ENCODE measurements around the gene DET1. TPM values are rescaled to one million over a fixed set of nuclear protein-coding genes. Genes with fewer than 3 reads are reported as not detected.
A peak's percentile ranks its signal among the peaks of the same experiment; 100 is the strongest.

DET1 gene
- total and polyA plus RNA-seq, 2 of the 13 experiments (the other 11 are each of a cell fraction or from before 2014, with no cell fraction given), result 2.2 to 4.2 TPM

DNA sequence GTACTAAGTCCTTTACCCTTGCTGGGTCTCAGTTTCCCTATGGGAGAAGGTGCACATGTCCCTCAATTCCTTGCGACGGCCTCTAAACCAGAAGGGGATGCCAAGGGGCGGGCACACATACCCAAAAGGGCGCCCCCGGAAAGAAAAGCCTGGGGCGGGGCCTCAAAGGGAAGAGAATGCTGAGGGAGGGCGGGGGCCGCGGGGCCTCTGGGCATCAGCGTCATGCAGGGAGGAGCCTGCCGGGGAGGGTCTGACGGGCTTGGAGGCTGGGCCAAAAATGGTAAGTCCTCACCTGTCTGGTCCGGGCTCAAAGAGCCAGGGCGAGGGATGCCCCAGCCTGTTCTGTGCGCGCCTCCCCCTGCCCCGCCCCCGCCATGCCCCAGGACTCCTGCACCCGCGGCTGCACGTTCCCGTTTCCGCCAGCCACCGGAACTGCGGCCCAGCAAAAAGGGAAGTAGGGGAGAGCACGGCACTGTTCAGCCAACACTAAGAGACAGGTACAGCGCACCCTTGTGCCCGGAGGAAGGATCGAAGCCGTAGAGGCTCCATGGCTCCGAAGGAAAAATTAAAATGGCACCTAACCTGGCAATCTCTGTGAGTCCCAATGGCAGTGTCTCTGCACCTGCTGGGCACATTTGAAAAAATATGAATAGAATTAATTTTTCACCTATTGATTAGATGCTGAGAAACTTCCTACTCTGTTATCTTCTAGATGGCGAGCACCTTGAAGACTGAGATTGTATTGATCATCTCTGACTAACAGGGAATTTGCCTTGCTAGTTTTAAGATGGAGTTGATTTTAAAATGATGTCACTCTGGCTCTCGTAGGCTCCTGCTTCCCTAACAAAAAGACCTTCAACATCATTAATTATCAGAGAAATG is at the start of gene DET1 (continued):
- TF ChIP-seq, protein P1, sequence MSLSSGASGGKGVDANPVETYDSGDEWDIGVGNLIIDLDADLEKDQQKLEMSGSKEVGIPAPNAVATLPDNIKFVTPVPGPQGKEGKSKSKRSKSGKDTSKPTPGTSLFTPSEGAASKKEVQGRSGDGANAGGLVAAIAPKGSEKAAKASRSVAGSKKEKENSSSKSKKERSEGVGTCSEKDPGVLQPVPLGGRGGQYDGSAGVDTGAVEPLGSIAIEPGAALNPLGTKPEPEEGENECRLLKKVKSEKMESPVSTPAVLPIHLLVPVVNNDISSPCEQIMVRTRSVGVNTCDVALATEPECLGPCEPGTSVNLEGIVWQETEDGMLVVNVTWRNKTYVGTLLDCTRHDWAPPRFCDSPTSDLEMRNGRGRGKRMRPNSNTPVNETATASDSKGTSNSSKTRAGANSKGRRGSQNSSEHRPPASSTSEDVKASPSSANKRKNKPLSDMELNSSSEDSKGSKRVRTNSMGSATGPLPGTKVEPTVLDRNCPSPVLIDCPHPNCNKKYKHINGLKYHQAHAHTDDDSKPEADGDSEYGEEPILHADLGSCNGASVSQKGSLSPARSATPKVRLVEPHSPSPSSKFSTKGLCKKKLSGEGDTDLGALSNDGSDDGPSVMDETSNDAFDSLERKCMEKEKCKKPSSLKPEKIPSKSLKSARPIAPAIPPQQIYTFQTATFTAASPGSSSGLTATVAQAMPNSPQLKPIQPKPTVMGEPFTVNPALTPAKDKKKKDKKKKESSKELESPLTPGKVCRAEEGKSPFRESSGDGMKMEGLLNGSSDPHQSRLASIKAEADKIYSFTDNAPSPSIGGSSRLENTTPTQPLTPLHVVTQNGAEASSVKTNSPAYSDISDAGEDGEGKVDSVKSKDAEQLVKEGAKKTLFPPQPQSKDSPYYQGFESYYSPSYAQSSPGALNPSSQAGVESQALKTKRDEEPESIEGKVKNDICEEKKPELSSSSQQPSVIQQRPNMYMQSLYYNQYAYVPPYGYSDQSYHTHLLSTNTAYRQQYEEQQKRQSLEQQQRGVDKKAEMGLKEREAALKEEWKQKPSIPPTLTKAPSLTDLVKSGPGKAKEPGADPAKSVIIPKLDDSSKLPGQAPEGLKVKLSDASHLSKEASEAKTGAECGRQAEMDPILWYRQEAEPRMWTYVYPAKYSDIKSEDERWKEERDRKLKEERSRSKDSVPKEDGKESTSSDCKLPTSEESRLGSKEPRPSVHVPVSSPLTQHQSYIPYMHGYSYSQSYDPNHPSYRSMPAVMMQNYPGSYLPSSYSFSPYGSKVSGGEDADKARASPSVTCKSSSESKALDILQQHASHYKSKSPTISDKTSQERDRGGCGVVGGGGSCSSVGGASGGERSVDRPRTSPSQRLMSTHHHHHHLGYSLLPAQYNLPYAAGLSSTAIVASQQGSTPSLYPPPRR (CRISPR knock-in tag; IDR thresholded peaks at IDR 0.05; ENCODE audit: borderline replicate concordance), result no peak
- TF ChIP-seq ZSCAN12 (CRISPR knock-in tag; IDR thresholded peaks at IDR 0.05) (no peak), FOXA1 (IDR thresholded peaks at IDR 0.05) (no peak), FOXA1 (CRISPR knock-in tag; IDR thresholded peaks at IDR 0.05) (peak; percentile 35; the same call in 1 of the 2 replicates), NCOR1 (IDR thresholded peaks at IDR 0.05; ENCODE audit: borderline replicate concordance, low read length) (no peak), HOXA9 (CRISPR knock-in tag; IDR thresholded peaks at IDR 0.05; ENCODE audit: borderline replicate concordance) (no peak), BORCS8-MEF2B (CRISPR knock-in tag; IDR thresholded peaks at IDR 0.05) (peak; percentile 36; the same call in 1 of the 2 replicates), CREB1 (IDR thresholded peaks at IDR 0.05) (no peak), CREB1 (CRISPR knock-in tag; IDR thresholded peaks at IDR 0.05) (peak; percentile 37; the same call in 1 of the 2 replicates), CENPT (CRISPR knock-in tag; IDR thresholded peaks at IDR 0.05; ENCODE audit: low read depth) (no peak), ATAD3A (CRISPR knock-in tag; IDR thresholded peaks at IDR 0.05) (no peak), ZNF670 (CRISPR knock-in tag; IDR thresholded peaks at IDR 0.05; ENCODE audit: borderline replicate concordance) (no peak; the same call in 1 of the 2 replicates), AKAP8 (CRISPR knock-in tag; IDR thresholded peaks at IDR 0.05) (no peak), SYNCRIP (IDR thresholded peaks at IDR 0.05; ENCODE audit: insufficient read depth, low read depth, low read length) (no peak), ZFP82 (CRISPR knock-in tag; IDR thresholded peaks at IDR 0.05; ENCODE audit: borderline replicate concordance) (no peak), HNRNPK (IDR thresholded peaks at IDR 0.05; ENCODE audit: low read depth, low read length, poor library complexity, severe bottlenecking) (no peak)
- TF ChIP-seq, protein P2, sequence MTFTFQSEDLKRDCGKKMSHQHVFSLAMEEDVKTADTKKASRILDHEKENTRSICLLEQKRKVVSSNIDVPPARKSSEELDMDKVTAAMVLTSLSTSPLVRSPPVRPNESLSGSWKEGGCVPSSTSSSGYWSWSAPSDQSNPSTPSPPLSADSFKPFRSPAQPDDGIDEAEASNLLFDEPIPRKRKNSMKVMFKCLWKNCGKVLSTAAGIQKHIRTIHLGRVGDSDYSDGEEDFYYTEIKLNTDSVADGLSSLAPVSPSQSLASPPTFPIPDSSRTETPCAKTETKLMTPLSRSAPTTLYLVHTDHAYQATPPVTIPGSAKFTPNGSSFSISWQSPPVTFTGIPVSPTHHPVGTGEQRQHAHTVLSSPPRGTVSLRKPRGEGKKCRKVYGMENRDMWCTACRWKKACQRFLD (CRISPR knock-in tag; IDR thresholded peaks at IDR 0.05; ENCODE audit: borderline replicate concordance), result no peak
- TF ChIP-seq, protein P3, sequence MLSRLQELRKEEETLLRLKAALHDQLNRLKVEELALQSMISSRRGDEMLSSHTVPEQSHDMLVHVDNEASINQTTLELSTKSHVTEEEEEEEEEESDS (CRISPR knock-in tag; IDR thresholded peaks at IDR 0.05; ENCODE audit: borderline replicate concordance), result no peak
- TF ChIP-seq, protein P4, sequence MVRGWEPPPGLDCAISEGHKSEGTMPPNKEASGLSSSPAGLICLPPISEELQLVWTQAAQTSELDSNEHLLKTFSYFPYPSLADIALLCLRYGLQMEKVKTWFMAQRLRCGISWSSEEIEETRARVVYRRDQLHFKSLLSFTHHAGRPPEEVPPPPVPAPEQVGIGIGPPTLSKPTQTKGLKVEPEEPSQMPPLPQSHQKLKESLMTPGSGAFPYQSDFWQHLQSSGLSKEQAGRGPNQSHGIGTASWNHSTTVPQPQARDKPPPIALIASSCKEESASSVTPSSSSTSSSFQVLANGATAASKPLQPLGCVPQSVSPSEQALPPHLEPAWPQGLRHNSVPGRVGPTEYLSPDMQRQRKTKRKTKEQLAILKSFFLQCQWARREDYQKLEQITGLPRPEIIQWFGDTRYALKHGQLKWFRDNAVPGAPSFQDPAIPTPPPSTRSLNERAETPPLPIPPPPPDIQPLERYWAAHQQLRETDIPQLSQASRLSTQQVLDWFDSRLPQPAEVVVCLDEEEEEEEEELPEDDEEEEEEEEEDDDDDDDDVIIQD (CRISPR knock-in tag; IDR thresholded peaks at IDR 0.05; ENCODE audit: low read depth), result peak; percentile 80
- TF ChIP-seq, protein P5, sequence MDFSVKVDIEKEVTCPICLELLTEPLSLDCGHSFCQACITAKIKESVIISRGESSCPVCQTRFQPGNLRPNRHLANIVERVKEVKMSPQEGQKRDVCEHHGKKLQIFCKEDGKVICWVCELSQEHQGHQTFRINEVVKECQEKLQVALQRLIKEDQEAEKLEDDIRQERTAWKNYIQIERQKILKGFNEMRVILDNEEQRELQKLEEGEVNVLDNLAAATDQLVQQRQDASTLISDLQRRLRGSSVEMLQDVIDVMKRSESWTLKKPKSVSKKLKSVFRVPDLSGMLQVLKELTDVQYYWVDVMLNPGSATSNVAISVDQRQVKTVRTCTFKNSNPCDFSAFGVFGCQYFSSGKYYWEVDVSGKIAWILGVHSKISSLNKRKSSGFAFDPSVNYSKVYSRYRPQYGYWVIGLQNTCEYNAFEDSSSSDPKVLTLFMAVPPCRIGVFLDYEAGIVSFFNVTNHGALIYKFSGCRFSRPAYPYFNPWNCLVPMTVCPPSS (IDR thresholded peaks at IDR 0.05), result no peak
